Measurements from ENCODE around the gene ACER3.
"Not testable (repeated sequence)": the region's sequence is repeated elsewhere in the genome, so short reads cannot be mapped to it uniquely, and the experiment has no call there.

The ACER3 gene

GRCh38 chr11:77053217-77054015 lies 192.7 kb downstream of the ACER3 start:
- DNase-seq (ENCODE audit: insufficient read length, low spot score) = no peak
- FAIRE-seq = no peak

GRCh38 chr11:77054084-77054483 lies 193.4 kb downstream of the ACER3 start:
- DNase-seq (ENCODE audit: insufficient read length, low spot score) (no peak), FAIRE-seq (no peak)

- no peak for DNase-seq (ENCODE audit: insufficient read length, low spot score)
- FAIRE-seq = no peak
Measured at GRCh38 chr11:77055101-77055561, 194.4 kb downstream of the ACER3 start.

- FAIRE-seq (no peak), DNase-seq (ENCODE audit: insufficient read length, low spot score) (no peak)
Measured at GRCh38 chr11:77055913-77056312, 195.2 kb downstream of the ACER3 start.

GRCh38 chr11:77056814-77057402 lies 196.2 kb downstream of the ACER3 start:
- DNase-seq (ENCODE audit: insufficient read length, low spot score) = no peak
- no peak for FAIRE-seq

- DNase-seq (ENCODE audit: insufficient read length, low spot score) = no peak
- no peak for FAIRE-seq
Measured at GRCh38 chr11:77057938-77058474, 197.3 kb downstream of the ACER3 start.

- no peak for FAIRE-seq
- DNase-seq (ENCODE audit: insufficient read length, low spot score) = no peak
Measured at GRCh38 chr11:77058900-77059299, 198.2 kb downstream of the ACER3 start.

- DNase-seq (ENCODE audit: insufficient read length, low spot score) (no peak), FAIRE-seq (no peak)
Measured at GRCh38 chr11:77059806-77060205, 199.1 kb downstream of the ACER3 start.

GRCh38 chr11:77060234-77060633 lies 199.5 kb downstream of the ACER3 start:
- FAIRE-seq (no peak), DNase-seq (ENCODE audit: insufficient read length, low spot score) (no peak)

- FAIRE-seq = not testable (repeated sequence)
Measured at GRCh38 chr11:77061258-77061657, 200.5 kb downstream of the ACER3 start.

GRCh38 chr11:77062924-77063323 lies 202.2 kb downstream of the ACER3 start:
- DNase-seq (ENCODE audit: insufficient read length, low spot score) (no peak), FAIRE-seq (no peak)

More at GRCh38 chr11:77061258-77061657, 200.5 kb downstream of the ACER3 start:
- not testable (repeated sequence) for DNase-seq (ENCODE audit: insufficient read length, low spot score)

- DNase-seq (ENCODE audit: insufficient read length, low spot score) = no peak
- FAIRE-seq = no peak
Measured at GRCh38 chr11:77063407-77063806, 202.7 kb downstream of the ACER3 start.

GRCh38 chr11:77063861-77064260 lies 203.1 kb downstream of the ACER3 start:
- FAIRE-seq = no peak
- DNase-seq (ENCODE audit: insufficient read length, low spot score) = no peak

- FAIRE-seq = no peak
- DNase-seq (ENCODE audit: insufficient read length, low spot score) = no peak
Measured at GRCh38 chr11:77064648-77065217, 204.0 kb downstream of the ACER3 start.

GRCh38 chr11:77065878-77066228 lies 205.1 kb downstream of the ACER3 start:
- DNase-seq (ENCODE audit: insufficient read length, low spot score) (no peak), FAIRE-seq (peak; percentile 84)

- DNase-seq (ENCODE audit: insufficient read length, low spot score) (peak; percentile 93), FAIRE-seq (peak; percentile 83)
Measured at GRCh38 chr11:77066229-77067042, 205.7 kb downstream of the ACER3 start, which contains the start of gene CAPN5. Gene CAPN5 (plus strand): TSS chr11:77066971. CDS start chr11:77084887, 17,916 bp downstream.

GRCh38 chr11:77067861-77068443 lies 207.2 kb downstream of the ACER3 start:
- DNase-seq (ENCODE audit: insufficient read length, low spot score) (no peak), FAIRE-seq (no peak)

GRCh38 chr11:77068457-77069335 lies 208.0 kb downstream of the ACER3 start:
- no peak for FAIRE-seq
- no peak for DNase-seq (ENCODE audit: insufficient read length, low spot score)

- no peak for FAIRE-seq
- DNase-seq (ENCODE audit: insufficient read length, low spot score) = no peak
Measured at GRCh38 chr11:77069336-77069968, 208.7 kb downstream of the ACER3 start.
